Measurements from ENCODE around the gene RABGAP1L. TPM values are rescaled to one million over a fixed set of nuclear protein-coding genes. Genes with fewer than 3 reads are reported as not detected.

RABGAP1L gene
- total RNA-seq, 4 donors from 2014 or later, result 31.2 to 115 (median 62.5) TPM

- no peaks in the 10 kb centered on the region for H3K27me3 ChIP-seq
- no peak for ATAC-seq
- H3K9me3 ChIP-seq, result no peaks in the 10 kb centered on the region
- peak overlapping the region; percentile 47 to 69 for H3K4me3 ChIP-seq
- TF ChIP-seq CTCF (IDR thresholded peaks at IDR 0.05) (no peak), POLR2A (IDR thresholded peaks at IDR 0.05) (no peak), EP300 (IDR thresholded peaks at IDR 0.05) (no peak), POLR2AphosphoS5 (IDR thresholded peaks at IDR 0.05) (no peak)
- H3K27ac ChIP-seq, result peak overlapping the region; percentile 51 to 81 (median 78)
- WGBS, 2 donors (ENCODE audit: low coverage in 1 of 2), result 52 to 68% methylated on average over 4 to 5 of the region's 5 CpGs
- peaks cover 0 to 6% (median 0%) of the 10 kb centered on the region in 3 donors for H3K4me1 ChIP-seq
- H3K36me3 ChIP-seq, result peaks cover 0 to 7% of the 10 kb centered on the region in 2 donors
Observed at GRCh38 chr1:174989536-174990220, 830.4 kb downstream of the RABGAP1L start.

- H3K4me1 ChIP-seq, result peaks cover 0 to 6% (median 0%) of the 10 kb centered on the region in 3 donors
- H3K27ac ChIP-seq, result peak overlapping the region; percentile 75 to 81 (median 80)
- WGBS, 2 donors (ENCODE audit: low coverage in 1 of 2), result 44 to 46% methylated on average over 3 to 6 of the region's 6 CpGs
- H3K36me3 ChIP-seq, result peaks cover 0 to 7% of the 10 kb centered on the region in 2 donors
- ATAC-seq, result peak; percentile 83
- H3K9me3 ChIP-seq, result no peaks in the 10 kb centered on the region
- H3K4me3 ChIP-seq, result peak overlapping the region; percentile 47 to 69
- TF ChIP-seq CTCF (IDR thresholded peaks at IDR 0.05), result no peak
- H3K27me3 ChIP-seq, result no peaks in the 10 kb centered on the region
Observed at GRCh38 chr1:174990382-174990999, 831.2 kb downstream of the RABGAP1L start.

GRCh38 chr1:174991473-174991872 is 832.2 kb downstream of the RABGAP1L start:
- no peak for TF ChIP-seq POLR2AphosphoS5 (IDR thresholded peaks at IDR 0.05)
- TF ChIP-seq CTCF (IDR thresholded peaks at IDR 0.05), result no peak
- no peak for TF ChIP-seq POLR2A (IDR thresholded peaks at IDR 0.05)
- TF ChIP-seq EP300 (IDR thresholded peaks at IDR 0.05), result no peak
- no peaks in the 10 kb centered on the region for H3K9me3 ChIP-seq
- ATAC-seq, result no peak
- peaks cover 0 to 12% (median 0%) of the 10 kb centered on the region in 3 donors for H3K4me1 ChIP-seq
- no peaks in the 10 kb centered on the region for H3K27me3 ChIP-seq
- peaks cover 0 to 7% of the 10 kb centered on the region in 2 donors for H3K36me3 ChIP-seq
- H3K27ac ChIP-seq, result no peak overlapping the region
- 71% methylated on average over 1 of the region's 1 CpG; no CpG with 5 or more reads in 1 of the 2 donors for WGBS, 2 donors (ENCODE audit: low coverage in 1 of 2)
- no peak overlapping the region for H3K4me3 ChIP-seq

GRCh38 chr1:174995121-174995520 is 835.8 kb downstream of the RABGAP1L start:
- Histone ChIP-seq H3K9me3 (no peaks in the 10 kb centered on the region), H3K4me1 (peaks cover 0 to 22% (median 0%) of the 10 kb centered on the region in 3 donors), H3K27ac (no peak overlapping the region), H3K4me3 (no peak overlapping the region), H3K27me3 (no peaks in the 10 kb centered on the region), H3K36me3 (no peaks in the 10 kb centered on the region)
- TF ChIP-seq CTCF (IDR thresholded peaks at IDR 0.05), result no peak
- no peak for TF ChIP-seq POLR2AphosphoS5 (IDR thresholded peaks at IDR 0.05)
- TF ChIP-seq POLR2A (IDR thresholded peaks at IDR 0.05), result no peak
- no peak for TF ChIP-seq EP300 (IDR thresholded peaks at IDR 0.05)
- WGBS, 2 donors (ENCODE audit: low coverage in 1 of 2), result 69 to 73% methylated on average over 1 to 3 of the region's 3 CpGs
- ATAC-seq, result no peak

GRCh38 chr1:174995916-174996315 is 836.6 kb downstream of the RABGAP1L start:
- Histone ChIP-seq H3K27ac (peak overlapping the region in 1 of 4 donors; percentile 4), H3K36me3 (no peaks in the 10 kb centered on the region), H3K4me3 (no peak overlapping the region), H3K9me3 (no peaks in the 10 kb centered on the region), H3K4me1 (peaks cover 0 to 27% (median 0%) of the 10 kb centered on the region in 3 donors), H3K27me3 (no peaks in the 10 kb centered on the region)
- 64% methylated on average over 1 of the region's 1 CpG; no CpG with 5 or more reads in 1 of the 2 donors for WGBS, 2 donors (ENCODE audit: low coverage in 1 of 2)
- ATAC-seq, result no peak
- no peak for TF ChIP-seq POLR2AphosphoS5 (IDR thresholded peaks at IDR 0.05)
- TF ChIP-seq POLR2A (IDR thresholded peaks at IDR 0.05), result no peak

All from gastroesophageal sphincter (tissue), 4 donors.